DND-41 (cell line): ENCODE measurements around the gene DHRS11.

Source experiments
- ATAC-seq: fragments of 200-7000 bp; cut with Tn5 transposase; 3 replicates; pipeline ENCODE4 v1.9.1; 2021; ENCODE audit warnings: low read depth; ENCODE audit not compliant: insufficient read depth
- DNase-seq: peaks from one replicate; pipeline ENCODE4 v3.0.0-alpha.2; 2020
- H2AFZ ChIP-seq: 2 replicates; pipeline ENCODE4 v1.6.0; 2012; ENCODE audit warnings: low read depth, low read length
- H3K27ac ChIP-seq: 2 replicates; pipeline ENCODE4 v1.5.1; 2012; ENCODE audit warnings: low read length, inconsistent platforms
- H3K27me3 ChIP-seq: fragments of 200-600 bp; sonication (generic); 2 replicates; pipeline ENCODE4 v1.6.0; 2012; ENCODE audit warnings: low read length, mild to moderate bottlenecking, inconsistent platforms; ENCODE audit not compliant: insufficient read depth, poor library complexity
- H3K36me3 ChIP-seq: 2 replicates; pipeline ENCODE4 v1.5.1; 2012; ENCODE audit warnings: low read length, inconsistent platforms; ENCODE audit not compliant: insufficient read depth
- H3K4me1 ChIP-seq: 2 replicates; pipeline ENCODE4 v1.5.1; 2012; ENCODE audit warnings: mild to moderate bottlenecking, low read length; ENCODE audit not compliant: insufficient read depth
- H3K4me2 ChIP-seq: 2 replicates; pipeline ENCODE4 v1.6.0; 2012; ENCODE audit warnings: mild to moderate bottlenecking, moderate library complexity, low read length, inconsistent platforms; ENCODE audit not compliant: insufficient read depth
- H3K4me3 ChIP-seq, 2 experiments: fragments of 200-600 bp in 1 of 2; shearing (Covaris generic) in 1 of 2; 2 replicates each; pipeline ENCODE4 v1.5.1; 2012 to 2016; ENCODE audit warnings: inconsistent platforms in 2 of 2, low read length in 2 of 2, mild to moderate bottlenecking in 2 of 2, low read depth in 1 of 2, moderate library complexity in 1 of 2
- H3K79me2 ChIP-seq: 2 replicates; pipeline ENCODE4 v1.6.0; 2012; ENCODE audit warnings: low read length, inconsistent platforms; ENCODE audit not compliant: insufficient read depth
- H3K9ac ChIP-seq: 2 replicates; pipeline ENCODE4 v1.6.0; 2012; ENCODE audit warnings: low read depth, mild to moderate bottlenecking, inconsistent platforms, low read length, moderate library complexity
- H3K9me3 ChIP-seq: 2 replicates; pipeline ENCODE4 v1.5.1; 2012; ENCODE audit warnings: low read length, moderate library complexity, mild to moderate bottlenecking, inconsistent platforms; ENCODE audit not compliant: insufficient read depth, severe bottlenecking
- H4K20me1 ChIP-seq: 2 replicates; pipeline ENCODE4 v1.6.0; 2012; ENCODE audit warnings: low read length; ENCODE audit not compliant: insufficient read depth
- CTCF ChIP-seq: IDR thresholded peaks from 2 replicates; pipeline ENCODE4 v1.5.1; 2012; ENCODE audit warnings: borderline replicate concordance, low read length, moderate library complexity, mild to moderate bottlenecking; ENCODE audit not compliant: poor library complexity, severe bottlenecking; ENCODE audit errors: extremely low read depth
- EZH2 ChIP-seq: IDR thresholded peaks from 3 replicates; pipeline ENCODE4 v1.6.1; 2012; ENCODE audit warnings: borderline replicate concordance, low read depth, mild to moderate bottlenecking, moderate library complexity, low read length, inconsistent platforms; ENCODE audit not compliant: severe bottlenecking

The DHRS11 gene

GRCh38 chr17:36546418-36547093 is 45.1 kb upstream of the DHRS11 start:
- no peak for DNase-seq
- H3K9ac ChIP-seq, result peak overlapping the region; percentile 100
- peaks cover 50% of the 10 kb centered on the region for H3K4me1 ChIP-seq
- H4K20me1 ChIP-seq, result peaks cover 43% of the 10 kb centered on the region
- H3K4me2 ChIP-seq, result peak overlapping the region; percentile 88
- peaks cover 83% of the 10 kb centered on the region for H3K79me2 ChIP-seq
- ATAC-seq, result no peak
- H3K4me3 ChIP-seq, result peak overlapping the region; percentile 69 to 77
- no peaks in the 10 kb centered on the region for H3K27me3 ChIP-seq
- H3K36me3 ChIP-seq, result peaks cover 43% of the 10 kb centered on the region
- no peak for TF ChIP-seq EZH2
- TF ChIP-seq CTCF, result no peak
- no peaks in the 10 kb centered on the region for H3K9me3 ChIP-seq
- no peak overlapping the region for H2AFZ ChIP-seq
- peak overlapping the region; percentile 79 for H3K27ac ChIP-seq

GRCh38 chr17:36547776-36548175 is 43.9 kb upstream of the DHRS11 start:
- Histone ChIP-seq H3K4me2 (peak overlapping the region; percentile 88), H3K79me2 (peaks cover 92% of the 10 kb centered on the region), H3K9me3 (no peaks in the 10 kb centered on the region), H3K9ac (peak overlapping the region; percentile 100; the same call in 1 of the 2 replicates), H2AFZ (no peak overlapping the region), H3K36me3 (peaks cover 48% of the 10 kb centered on the region), H4K20me1 (peaks cover 49% of the 10 kb centered on the region), H3K4me1 (peaks cover 50% of the 10 kb centered on the region), H3K4me3 (peak overlapping the region in 1 of 2 experiments; percentile 69; a peak in 1 of 4 replicates), H3K27me3 (no peaks in the 10 kb centered on the region), H3K27ac (0 out of 2 replicates have a peak overlapping the region, but pooled peaks have one; percentile 10)
- ATAC-seq (no peak), DNase-seq (no peak)
- TF ChIP-seq CTCF, result no peak
- TF ChIP-seq EZH2, result no peak

GRCh38 chr17:36550491-36551417 is 40.9 kb upstream of the DHRS11 start:
- TF ChIP-seq EZH2, result no peak
- H3K9ac ChIP-seq, result no peak overlapping the region
- no peak overlapping the region for H3K27ac ChIP-seq
- peaks cover 100% of the 10 kb centered on the region for H3K79me2 ChIP-seq
- DNase-seq (no peak), ATAC-seq (no peak)
- no peak overlapping the region for H3K4me3 ChIP-seq
- H4K20me1 ChIP-seq, result peaks cover 68% of the 10 kb centered on the region
- H2AFZ ChIP-seq, result no peak overlapping the region
- peaks cover 72% of the 10 kb centered on the region for H3K36me3 ChIP-seq
- no peaks in the 10 kb centered on the region for H3K27me3 ChIP-seq
- H3K4me1 ChIP-seq, result peaks cover 38% of the 10 kb centered on the region
- H3K4me2 ChIP-seq, result no peak overlapping the region
- H3K9me3 ChIP-seq, result no peaks in the 10 kb centered on the region

GRCh38 chr17:36553459-36553858 is 38.2 kb upstream of the DHRS11 start:
- no peak for TF ChIP-seq EZH2
- DNase-seq (no peak), ATAC-seq (no peak)
- Histone ChIP-seq H2AFZ (no peak overlapping the region), H3K27me3 (no peaks in the 10 kb centered on the region), H3K4me1 (peaks cover 17% of the 10 kb centered on the region; the same call in 1 of the 2 replicates), H3K27ac (no peak overlapping the region), H3K4me2 (no peak overlapping the region), H3K4me3 (no peak overlapping the region), H4K20me1 (peaks cover 53% of the 10 kb centered on the region), H3K36me3 (peaks cover 75% of the 10 kb centered on the region), H3K9me3 (no peaks in the 10 kb centered on the region), H3K79me2 (peaks cover 96% of the 10 kb centered on the region), H3K9ac (no peak overlapping the region)
